DMS79 treated with DMSO at 0.1 percent for 48 hours (cell line): ENCODE results near the gene TBCD.
A peak's percentile ranks its signal among the peaks of the same experiment; 100 is the strongest.
"Not testable (repeated sequence)": the region's sequence is repeated elsewhere in the genome, so short reads cannot be mapped to it uniquely, and the experiment has no call there.

Experiments
- DNase-seq: peaks from one replicate; lab custom pipeline; 2025; lab: John Stamatoyannopoulos, UW

The TBCD gene

DNA sequence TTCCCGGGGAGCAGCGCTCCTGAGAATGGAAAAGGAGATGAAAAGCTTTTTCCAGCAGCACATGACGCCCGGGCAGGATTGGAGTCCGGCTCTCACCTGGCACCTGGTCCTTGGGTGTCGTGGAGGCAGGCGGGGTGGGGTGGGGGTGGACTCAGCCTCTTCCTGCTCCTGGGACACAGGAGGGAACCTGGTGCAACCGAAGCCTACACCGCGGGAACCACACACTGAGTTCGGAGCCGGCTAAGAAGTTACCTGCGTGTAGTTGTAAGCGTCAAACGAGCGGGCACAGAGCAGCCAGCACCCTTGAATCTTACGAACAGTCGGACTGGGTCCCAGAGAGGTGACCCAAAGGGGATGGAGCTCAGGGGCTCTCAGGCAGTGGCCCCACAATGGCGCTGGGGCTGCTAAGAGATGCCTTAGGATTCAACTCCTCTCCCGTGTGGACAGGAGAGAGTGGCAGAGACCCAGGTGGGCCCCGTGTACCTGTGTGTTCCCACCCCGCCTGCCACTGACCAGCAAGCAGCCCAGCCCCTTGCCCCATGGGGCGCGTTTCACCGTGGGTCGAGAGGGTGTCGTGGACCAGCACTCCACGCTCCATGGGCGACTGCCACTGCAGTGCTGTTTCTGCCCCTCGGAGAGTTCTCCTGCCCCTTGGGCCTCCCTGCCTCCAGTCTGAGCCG lies 221.7 kb downstream of the TBCD start:
- no peak for DNase-seq

DNA sequence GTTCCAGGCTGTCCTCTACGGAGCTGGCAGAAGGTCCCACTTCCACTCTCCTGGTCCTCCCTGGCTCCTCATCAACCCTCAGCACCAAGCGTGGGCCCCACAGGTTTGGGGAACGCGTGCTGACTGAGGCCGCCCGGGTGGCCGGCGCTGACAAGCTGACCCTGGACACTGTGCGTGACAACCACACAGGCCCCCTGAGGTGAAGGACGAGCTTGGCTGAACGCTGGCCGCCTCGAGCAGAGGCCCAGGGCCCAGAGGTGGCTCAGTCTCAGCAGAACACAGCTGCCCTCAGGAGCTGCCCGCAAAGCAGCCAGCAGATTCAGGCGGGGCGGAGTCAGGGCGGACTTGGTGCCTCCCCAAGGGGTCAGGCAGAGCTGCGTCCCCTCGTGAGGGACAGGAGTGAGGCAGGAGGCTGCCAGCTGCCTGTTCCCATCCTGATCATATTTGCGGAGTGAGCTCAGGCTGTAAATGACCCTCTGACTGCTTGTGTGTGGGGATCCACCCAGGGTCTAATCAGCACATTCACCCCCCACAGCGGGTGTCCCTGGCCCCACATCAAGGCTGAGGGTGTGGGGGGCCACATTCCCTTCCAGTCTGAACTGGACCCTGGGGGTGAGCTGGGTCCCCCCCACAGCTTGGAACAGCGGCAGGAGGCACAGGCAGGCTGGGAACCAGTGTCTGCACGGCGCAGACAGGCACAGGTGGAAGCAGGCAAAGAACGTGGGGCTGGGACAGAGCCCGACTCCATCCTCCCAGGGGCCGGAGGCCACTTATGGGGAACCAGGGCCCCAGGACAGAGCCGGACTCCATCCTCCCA lies 222.5 kb downstream of the TBCD start:
- no peak for DNase-seq

DNA sequence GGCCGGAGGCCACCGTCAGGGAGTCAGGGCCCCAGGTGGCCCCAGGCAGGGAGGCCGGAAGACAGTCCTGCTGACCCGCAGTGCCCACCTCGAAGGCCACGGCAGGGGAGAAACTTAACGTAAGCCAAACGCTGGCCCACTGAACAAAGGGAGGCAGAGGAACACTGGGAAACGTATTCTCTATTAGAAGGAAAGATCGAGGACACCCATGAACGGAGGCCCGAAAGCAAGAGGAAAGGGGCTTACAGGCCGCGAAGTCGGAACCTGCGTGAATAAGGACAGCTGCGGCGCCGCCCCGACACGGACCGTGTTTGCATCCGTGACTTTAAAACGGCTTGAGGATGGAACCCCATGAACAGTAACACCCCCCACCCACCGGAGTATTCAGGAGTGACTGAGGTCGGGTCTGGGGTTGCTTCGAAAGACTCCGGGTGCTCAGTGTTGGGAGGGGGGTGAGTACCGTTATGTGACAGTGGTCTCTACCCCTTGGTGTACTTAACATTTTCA lies 225.2 kb downstream of the TBCD start:
- no peak for DNase-seq

DNA sequence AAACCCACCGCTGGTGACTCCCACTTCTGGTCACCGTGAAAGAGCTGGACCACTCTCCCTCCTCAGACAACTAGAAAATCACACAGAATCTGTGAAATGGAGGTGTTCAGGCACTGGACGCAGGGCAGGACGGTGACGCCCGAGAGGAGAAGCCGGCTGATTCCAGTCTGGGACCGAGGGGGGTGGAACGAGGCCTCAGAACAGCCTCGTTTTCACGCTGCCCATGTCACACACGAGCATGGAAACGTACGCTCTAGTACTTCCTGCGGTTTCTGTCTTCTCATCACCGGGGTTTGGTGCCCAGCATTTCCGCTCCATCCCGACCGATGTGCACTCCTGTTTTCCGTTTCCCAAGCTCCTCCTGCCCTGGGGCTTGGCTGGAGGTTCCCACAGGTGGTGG lies 225.7 kb downstream of the TBCD start:
- DNase-seq: no peak

DNA sequence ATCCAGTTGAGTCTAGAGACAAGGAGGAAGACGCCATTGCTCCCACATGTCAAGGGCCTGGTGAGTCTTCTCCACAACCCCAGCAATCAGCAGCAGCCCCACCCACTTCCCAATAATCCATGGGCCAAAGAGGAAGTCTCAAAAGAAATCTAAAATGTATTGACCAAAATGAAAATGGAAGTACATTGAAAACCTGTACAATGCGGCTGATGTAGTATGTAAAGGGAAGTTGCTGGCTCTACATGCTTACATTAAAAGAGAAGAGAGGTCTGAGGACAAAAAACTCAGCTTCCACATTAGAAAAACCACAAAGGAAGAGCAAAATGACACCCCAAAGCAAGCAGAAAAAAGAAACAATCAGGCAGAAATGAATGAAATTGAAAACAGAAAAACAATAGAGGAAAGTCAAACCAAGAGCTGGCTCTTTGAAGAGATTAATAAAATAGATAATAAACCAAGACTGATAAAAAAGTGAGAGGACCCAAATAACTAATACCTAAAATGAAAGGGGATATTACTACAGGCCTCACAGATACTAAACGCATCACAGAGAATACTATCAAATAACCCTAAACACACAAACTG lies 227.0 kb downstream of the TBCD start:
- DNase-seq: no peak

DNA sequence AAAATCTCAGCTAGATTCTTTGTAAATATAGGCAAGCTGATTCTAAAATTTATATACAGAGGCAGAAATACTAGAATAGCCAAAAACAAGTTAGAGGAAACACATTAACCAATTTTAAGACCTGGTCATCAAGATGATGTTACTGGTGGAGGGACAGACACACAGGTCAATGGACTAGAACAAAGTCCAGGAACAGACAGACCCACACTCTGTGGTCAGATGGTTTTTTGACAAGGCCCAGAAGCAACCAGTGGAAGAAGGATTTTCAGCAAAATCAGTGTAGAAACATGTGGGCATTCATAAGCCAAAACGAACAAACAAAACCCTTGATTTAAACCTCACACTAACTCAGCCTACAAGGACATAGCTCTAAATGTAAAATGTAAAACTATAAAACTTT lies 227.9 kb downstream of the TBCD start:
- no peak for DNase-seq

DNA sequence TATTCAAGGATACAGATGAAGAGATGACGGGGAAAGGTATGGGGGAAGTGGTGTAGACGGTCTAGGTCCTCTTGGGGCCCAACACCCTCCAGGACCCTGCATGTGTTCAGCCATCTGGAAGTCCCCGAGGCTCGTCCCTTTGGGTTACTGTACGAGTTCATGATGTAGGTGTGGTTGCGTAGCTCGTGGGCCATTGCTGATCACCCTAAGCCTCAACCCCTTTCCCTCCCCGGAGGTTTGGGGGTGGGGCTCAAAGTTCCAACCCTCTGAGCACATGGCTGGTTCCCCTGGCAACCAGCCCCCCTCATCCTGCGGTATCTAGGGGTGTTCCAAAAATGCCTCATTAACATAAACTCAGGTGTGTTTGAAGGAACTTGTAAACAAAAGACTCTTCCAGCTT lies 228.8 kb downstream of the TBCD start:
- no peak for DNase-seq

DNA sequence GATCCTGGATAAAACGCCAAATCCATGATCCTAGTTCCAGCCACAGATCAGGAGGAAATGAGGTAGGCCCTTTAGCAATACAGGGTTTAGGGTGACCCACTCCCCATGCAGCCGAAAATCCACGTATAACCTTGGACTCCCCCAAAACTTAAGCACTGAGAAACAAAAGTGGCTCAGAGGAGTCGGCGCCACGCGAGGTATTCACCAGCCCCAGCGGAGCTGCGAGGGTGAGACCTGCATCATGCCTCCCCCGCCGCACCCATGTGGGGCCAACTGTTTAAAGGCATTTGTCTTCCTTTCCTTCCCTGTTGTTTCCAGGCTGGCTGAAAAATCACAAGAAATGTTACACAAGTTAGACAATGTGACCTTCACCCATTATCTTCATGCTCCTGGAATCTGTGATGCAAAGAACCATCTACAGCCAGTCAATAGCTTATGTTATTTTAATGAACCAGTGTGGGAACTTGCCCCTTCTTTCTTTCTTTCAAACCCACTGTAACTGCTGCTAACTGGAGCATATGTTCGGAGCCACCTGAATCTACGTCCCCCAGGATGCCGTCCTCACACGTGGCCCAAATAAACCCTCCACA lies 229.4 kb downstream of the TBCD start:
- DNase-seq: no peak

DNA sequence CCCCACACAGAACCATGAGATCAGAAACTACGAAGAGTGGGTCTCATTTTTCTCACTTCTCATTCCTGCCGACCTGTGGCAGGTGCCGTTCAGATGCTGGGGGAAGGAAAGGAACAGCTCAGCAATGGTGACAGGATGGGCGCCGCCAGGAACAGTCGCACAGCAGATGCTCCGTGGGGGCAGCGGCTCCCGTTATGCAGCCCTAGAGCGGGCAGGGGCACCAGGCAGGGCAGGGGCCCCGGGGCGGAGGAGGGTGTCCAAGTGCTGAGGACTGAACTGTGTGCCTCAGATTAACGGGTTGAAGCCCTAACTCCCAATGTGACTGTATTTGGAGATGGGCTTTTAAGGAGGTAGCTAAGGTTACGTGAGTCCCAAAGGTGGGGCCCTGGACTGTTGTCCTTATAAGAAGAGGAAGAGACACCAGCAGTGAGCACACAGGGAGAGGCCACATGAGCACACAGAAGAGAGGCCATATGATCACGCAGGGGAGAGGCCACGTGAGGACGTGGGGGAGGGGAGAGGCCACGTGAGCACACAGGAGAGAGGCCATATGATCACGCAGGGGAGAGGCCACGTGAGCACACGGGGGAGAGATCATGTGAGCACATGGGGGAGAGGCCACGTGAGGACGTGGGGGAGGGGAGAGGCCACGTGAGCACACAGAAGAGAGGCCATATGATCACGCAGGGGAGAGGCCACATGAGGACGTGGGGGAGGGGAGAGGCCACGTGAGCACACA lies 231.8 kb downstream of the TBCD start:
- no peak for DNase-seq

DNA sequence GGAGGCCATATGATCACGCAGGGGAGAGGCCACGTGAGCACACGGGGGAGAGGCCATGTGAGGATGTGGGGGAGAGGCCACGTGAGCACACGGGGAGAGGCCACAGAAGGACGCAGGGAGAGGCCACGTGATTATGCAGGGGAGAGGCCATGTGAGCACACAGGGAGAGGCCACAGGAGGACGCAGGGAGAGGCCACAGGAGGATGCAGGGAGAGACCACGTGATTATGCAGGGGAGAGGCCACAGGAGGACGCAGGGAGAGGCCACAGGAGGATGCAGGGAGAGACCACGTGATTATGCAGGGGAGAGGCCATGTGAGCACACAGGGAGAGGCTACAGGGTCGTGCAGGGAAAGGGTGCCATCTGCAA lies 232.4 kb downstream of the TBCD start:
- not testable (repeated sequence) for DNase-seq

DNA sequence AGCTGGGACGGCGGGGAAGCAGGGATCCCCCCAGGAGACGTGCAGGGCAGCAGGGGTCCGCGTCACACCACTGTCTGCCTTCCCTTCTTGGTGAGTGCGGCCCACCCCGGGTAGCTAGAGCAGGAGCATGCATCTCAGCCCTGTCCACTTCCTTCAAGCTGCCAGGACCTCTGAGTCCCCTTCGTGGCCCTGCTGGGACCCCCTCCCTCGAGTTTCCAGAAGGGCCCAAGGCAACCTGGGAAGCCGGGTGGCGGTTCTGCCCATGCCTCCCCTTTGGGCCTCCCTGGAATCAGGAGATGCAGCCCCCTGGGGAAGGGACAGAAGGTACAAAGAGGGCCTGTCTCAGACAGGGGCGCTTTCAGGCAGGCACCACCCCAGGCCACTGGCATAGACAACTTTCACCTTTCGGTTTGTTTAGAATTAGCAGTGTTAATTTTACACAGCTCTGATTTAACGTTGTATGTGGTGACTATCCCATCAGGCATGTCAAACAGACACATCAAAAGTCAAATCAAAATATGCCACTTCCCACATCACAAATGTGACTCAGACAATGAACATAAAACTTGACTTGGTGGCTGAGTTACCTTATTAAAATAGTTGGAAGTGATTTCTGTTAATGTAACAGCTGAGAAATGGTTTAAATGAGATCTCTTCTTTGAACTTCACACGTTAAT lies 233.0 kb downstream of the TBCD start:
- no peak for DNase-seq

DNA sequence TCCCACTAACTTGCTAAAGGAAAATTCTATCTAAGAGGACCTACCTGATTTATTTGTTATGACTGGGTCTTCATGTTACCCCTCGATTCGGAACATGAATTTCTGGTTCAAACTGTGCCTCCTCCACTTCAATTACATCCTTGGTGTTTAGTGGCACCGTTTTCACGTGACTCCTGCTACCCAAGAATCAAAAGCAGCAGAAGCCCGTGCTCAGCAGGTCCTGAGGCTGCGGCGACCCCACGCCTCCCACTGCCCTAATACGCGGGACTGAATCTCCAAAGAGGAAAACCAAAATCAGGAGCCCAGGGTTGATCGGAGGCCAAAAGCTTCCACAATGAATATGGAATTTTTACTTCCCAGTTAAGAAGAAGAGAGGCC lies 233.6 kb downstream of the TBCD start:
- DNase-seq: no peak

DNA sequence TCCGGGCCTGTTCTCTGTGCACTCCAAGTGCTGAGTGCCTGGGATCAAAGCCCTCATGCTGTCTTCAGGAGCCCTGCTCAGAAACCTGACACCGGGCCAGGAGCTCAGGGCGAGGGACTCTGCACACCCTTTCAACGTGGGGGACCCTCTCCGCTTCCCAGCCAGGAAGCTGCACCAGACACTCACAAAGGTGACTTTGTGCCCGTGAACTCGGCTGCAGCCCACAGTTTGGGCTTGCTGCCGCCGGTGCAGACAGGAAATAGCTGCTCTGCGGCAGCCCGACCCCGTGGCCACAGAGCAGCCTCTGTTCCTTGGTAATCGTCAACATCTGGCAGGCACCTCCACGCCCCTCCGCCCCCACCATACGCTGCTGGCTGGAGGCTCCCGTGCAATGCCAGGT lies 234.1 kb downstream of the TBCD start:
- DNase-seq: peak; percentile 27

DNA sequence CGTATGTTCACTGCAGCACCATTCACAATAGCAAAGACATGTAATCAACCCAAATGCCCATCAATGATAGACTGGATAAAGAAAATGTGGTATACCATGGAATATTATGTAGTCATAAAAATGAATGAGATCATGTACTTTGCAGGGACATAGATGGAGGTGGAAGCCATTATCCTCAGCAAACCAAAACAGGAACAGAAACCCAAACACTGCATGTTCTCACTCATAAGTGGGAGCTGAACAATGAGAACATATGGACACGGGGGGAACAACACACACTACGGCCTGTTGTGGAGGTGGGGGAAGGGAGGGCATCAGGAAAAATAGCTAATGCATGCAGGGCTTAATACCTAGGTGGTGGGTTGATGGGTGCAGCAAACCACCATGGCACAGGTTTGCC lies 237.2 kb downstream of the TBCD start:
- DNase-seq: not testable (repeated sequence)

DNA sequence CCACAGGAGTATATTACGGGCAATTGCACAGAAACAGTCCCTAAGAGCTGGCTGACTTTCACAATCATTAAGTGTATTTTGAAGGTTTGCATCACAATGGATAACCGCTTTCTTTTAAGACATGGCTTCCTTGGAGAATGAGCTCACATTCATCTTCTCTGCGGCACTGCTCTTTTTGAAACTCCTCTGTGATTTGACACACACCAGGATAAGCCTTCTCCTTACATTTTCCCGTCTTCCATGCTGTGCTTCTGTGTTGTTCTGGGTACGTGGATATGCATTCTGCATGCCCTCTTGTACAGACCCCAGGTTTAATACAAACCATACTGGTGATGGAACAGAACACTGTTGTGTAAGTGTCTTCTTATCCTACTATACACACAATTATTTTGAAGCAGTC lies 238.0 kb downstream of the TBCD start:
- no peak for DNase-seq

DNA sequence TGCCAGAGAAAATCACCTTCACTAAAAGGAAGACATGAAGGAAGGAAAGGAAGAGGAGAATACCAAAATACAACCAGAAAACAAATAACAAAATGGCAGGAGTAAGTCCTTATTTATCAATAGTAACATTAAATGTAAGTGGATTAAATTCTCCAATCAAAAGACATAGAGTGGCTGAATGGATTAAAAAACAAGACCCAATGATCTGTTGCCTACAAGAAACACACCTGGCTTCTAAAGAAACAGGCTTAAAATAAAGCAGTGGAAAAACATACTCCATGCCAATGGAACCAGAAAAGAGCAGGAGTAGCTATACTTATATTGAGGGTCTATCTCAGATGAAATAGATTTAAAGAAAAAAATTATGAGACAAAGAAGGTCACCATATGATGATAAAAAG lies 241.1 kb downstream of the TBCD start:
- no peak for DNase-seq
